Vagina (tissue), 2 donors: ENCODE data around the gene PPP2R3B. TPM values are rescaled to one million over a fixed set of nuclear protein-coding genes. Genes with fewer than 3 reads are reported as not detected.
"Not testable (repeated sequence)": the region's sequence is repeated elsewhere in the genome, so short reads cannot be mapped to it uniquely, and the experiment has no call there.

Experiments used
- DNase-seq, 2 donors: peaks; one replicate each; pipeline ENCODE4 v3.0.0-alpha.2; 2017; ENCODE audit errors: extremely low spot score in 2 of 2
- H3K27ac ChIP-seq: fragments of 200-600 bp; sonication (generic); one replicate; pipeline ENCODE4 v1.5.1; 2019
- H3K27me3 ChIP-seq: fragments of 200-600 bp; sonication (generic); one replicate; pipeline ENCODE4 v1.5.1; 2019
- H3K36me3 ChIP-seq, 2 donors: fragments of 200-600 bp; sonication (generic); one replicate each; pipeline ENCODE4 v1.5.1; 2017 to 2019
- H3K4me1 ChIP-seq: fragments of 200-600 bp; sonication (generic); one replicate; pipeline ENCODE4 v1.5.1; 2019
- H3K4me3 ChIP-seq, 2 donors: fragments of 200-600 bp; sonication (generic); 1 replicate in 1 of 2; 2 replicates in 1 of 2; pipeline ENCODE4 v1.5.1; 2016 to 2019
- H3K9me3 ChIP-seq: fragments of 200-600 bp; sonication (generic); one replicate; pipeline ENCODE4 v1.5.1; 2019
- POLR2A ChIP-seq, 2 donors: fragments of 450-650 bp; IDR thresholded peaks; one replicate each; pipeline ENCODE4 v1.6.1; 2017; ENCODE audit warnings: antibody characterized with exemption in 2 of 2, mild to moderate bottlenecking in 2 of 2, moderate library complexity in 2 of 2
- POLR2AphosphoS5 ChIP-seq, 2 donors: sonication (generic); formaldehyde crosslinking; IDR thresholded peaks; one replicate each; pipeline ENCODE4 v1.9.0; 2017; ENCODE audit warnings: antibody characterized with exemption in 2 of 2, mild to moderate bottlenecking in 2 of 2, low read depth in 1 of 2; ENCODE audit not compliant: insufficient read depth in 1 of 2
- intact Hi-C: fragments of 100-400 bp; cut with DNase I; formaldehyde crosslinking; loops from one replicate; pipeline ENCODE4 v1.15.1; 2023
- total RNA-seq: library from RNA; depleted of rRNA; stranded (reverse); fragments of >200 nt; gene quantifications from one replicate; pipeline ENCODE4 v1.2.3, GENCODE V29; 2016
- TF ChIP-seq, protein P1 (sequence below), 3 experiments: fragments of 450-650 bp in 2 of 3; fragments of 200-600 bp in 1 of 3; sonication (generic) in 1 of 3; IDR thresholded peaks; one replicate each; pipeline ENCODE4 v1.5.1; 2017 to 2019; ENCODE audit warnings: antibody characterized with exemption in 3 of 3, mild to moderate bottlenecking in 2 of 3, moderate library complexity in 2 of 3

PPP2R3B gene
- total RNA-seq, 1 donor from 2014 or later = 28.5 TPM

- no peaks in the 10 kb centered on the region for H3K36me3 ChIP-seq
- no peak for DNase-seq
- H3K27me3 ChIP-seq = no peaks in the 10 kb centered on the region
- TF ChIP-seq POLR2AphosphoS5 (IDR thresholded peaks at IDR 0.05; ENCODE audit: insufficient read depth in 1 of 2, low read depth in 1 of 2) = no peak
- no peak for TF ChIP-seq POLR2A (IDR thresholded peaks at IDR 0.05)
- TF ChIP-seq, protein P1, sequence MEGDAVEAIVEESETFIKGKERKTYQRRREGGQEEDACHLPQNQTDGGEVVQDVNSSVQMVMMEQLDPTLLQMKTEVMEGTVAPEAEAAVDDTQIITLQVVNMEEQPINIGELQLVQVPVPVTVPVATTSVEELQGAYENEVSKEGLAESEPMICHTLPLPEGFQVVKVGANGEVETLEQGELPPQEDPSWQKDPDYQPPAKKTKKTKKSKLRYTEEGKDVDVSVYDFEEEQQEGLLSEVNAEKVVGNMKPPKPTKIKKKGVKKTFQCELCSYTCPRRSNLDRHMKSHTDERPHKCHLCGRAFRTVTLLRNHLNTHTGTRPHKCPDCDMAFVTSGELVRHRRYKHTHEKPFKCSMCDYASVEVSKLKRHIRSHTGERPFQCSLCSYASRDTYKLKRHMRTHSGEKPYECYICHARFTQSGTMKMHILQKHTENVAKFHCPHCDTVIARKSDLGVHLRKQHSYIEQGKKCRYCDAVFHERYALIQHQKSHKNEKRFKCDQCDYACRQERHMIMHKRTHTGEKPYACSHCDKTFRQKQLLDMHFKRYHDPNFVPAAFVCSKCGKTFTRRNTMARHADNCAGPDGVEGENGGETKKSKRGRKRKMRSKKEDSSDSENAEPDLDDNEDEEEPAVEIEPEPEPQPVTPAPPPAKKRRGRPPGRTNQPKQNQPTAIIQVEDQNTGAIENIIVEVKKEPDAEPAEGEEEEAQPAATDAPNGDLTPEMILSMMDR (IDR thresholded peaks at IDR 0.05) = no peak
- H3K27ac ChIP-seq = no peak overlapping the region
- intact Hi-C loops = no loop called here
- no peaks in the 10 kb centered on the region for H3K9me3 ChIP-seq
- peaks cover 9% of the 10 kb centered on the region for H3K4me1 ChIP-seq
- H3K4me3 ChIP-seq = no peak overlapping the region
Measured at GRCh38 chrX:384861-385260, 1.8 kb downstream of the PPP2R3B start.

DNA sequence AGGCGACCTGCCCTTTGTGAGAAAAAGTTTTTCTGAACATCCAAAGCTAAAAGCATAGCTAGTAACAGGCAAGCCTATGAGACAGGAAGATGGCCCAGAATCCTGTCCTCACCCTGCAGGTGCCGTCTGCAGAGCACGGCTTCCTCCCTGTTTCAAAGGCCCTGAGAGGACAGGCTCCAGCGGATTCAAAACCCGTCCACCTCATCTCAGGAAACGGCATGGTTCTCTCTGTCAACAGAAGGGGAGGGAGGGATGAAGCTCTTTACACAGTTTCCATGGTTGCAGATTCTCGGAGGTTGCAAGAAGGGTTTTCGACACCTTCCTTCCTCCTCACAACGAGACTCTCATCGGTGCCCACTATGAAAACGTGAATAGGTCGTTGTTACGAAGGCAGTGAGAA lies 8.3 kb downstream of the PPP2R3B start:
- DNase-seq = no peak
- peaks cover 14% of the 10 kb centered on the region for H3K4me1 ChIP-seq
- no peak overlapping the region for H3K4me3 ChIP-seq
- no peaks in the 10 kb centered on the region for H3K36me3 ChIP-seq
- intact Hi-C loops = no loop called here
- H3K27ac ChIP-seq = no peak overlapping the region
- no peaks in the 10 kb centered on the region for H3K9me3 ChIP-seq
- H3K27me3 ChIP-seq = no peaks in the 10 kb centered on the region
- TF ChIP-seq POLR2A (IDR thresholded peaks at IDR 0.05) (no peak), POLR2AphosphoS5 (IDR thresholded peaks at IDR 0.05; ENCODE audit: insufficient read depth in 1 of 2, low read depth in 1 of 2) (no peak)
- TF ChIP-seq, protein P1 (IDR thresholded peaks at IDR 0.05) = no peak

DNA sequence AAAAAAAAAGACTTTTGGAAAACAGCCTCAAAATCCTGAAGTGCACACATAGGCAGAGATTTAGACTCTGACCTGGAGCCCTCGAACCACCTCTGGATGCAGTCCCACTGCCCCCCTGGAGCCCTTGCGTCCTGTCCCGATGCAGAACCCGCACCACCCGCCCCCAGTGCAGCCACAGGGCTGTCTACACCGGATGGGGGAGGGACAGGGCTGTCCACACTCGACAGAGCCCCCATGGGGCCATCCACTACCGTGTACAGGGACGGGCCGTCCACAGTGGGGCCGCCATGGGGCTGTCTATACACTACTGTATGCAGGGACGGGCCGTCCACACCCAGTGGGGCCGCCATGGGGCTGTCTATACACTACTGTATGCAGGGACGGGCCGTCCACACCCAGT lies 10.5 kb downstream of the PPP2R3B start:
- H3K27me3 ChIP-seq, H3K36me3 ChIP-seq, H3K4me3 ChIP-seq, DNase-seq, intact Hi-C loops, H3K9me3 ChIP-seq, H3K27ac ChIP-seq: not testable (repeated sequence)
- H3K4me1 ChIP-seq = peaks cover 22% of the 10 kb centered on the region

DNA sequence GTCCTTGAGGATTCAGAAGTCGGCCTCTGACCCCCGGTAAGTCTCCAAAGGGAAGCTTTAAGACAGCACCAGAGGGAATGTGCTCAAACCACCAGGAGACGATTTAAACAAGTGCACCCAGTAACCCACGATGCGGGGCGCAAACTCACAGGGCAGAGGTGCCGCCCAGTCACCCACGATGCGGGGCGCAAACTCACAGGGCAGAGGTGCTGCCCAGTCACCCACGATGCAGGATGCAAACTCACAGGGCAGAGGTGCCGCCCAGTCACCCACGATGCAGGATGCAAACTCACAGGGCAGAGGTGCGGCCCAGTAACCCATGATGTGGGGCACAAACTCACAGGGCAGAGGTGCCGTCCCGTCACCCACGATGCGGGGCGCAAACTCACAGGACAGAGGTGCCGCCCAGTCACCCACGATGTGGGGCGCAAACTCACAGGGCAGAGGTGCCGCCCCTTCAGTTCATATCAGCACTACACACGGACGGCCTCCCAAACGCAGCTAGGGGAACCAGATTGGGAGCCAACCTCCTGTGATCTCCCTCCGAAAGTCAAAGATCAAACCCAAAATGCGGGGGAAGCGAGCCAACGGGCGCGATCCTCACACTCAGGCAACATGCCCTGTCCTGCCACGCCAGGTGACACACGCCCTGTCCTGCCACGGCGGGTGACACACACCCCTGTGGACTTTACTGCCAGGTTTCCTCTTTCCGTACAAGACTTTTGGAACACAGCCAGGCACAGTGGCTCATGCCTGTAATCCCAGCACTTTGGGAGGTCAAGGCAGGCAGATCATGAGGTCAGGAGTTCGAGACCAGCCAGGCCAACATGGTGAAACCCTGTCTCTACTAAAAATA lies 11.3 kb downstream of the PPP2R3B start:
- no peak overlapping the region for H3K4me3 ChIP-seq
- H3K36me3 ChIP-seq = no peaks in the 10 kb centered on the region
- intact Hi-C loops = no loop called here
- H3K9me3 ChIP-seq = no peaks in the 10 kb centered on the region
- no peak for DNase-seq
- H3K27me3 ChIP-seq = no peaks in the 10 kb centered on the region
- TF ChIP-seq POLR2AphosphoS5 (IDR thresholded peaks at IDR 0.05; ENCODE audit: insufficient read depth in 1 of 2, low read depth in 1 of 2) = no peak
- no peak for TF ChIP-seq POLR2A (IDR thresholded peaks at IDR 0.05)
- TF ChIP-seq, protein P1 (IDR thresholded peaks at IDR 0.05) = no peak
- peaks cover 22% of the 10 kb centered on the region for H3K4me1 ChIP-seq
- no peak overlapping the region for H3K27ac ChIP-seq

- H3K9me3 ChIP-seq = no peaks in the 10 kb centered on the region
- intact Hi-C loops = no loop called here
- TF ChIP-seq, protein P1 (IDR thresholded peaks at IDR 0.05) = no peak
- no peak for TF ChIP-seq POLR2AphosphoS5 (IDR thresholded peaks at IDR 0.05; ENCODE audit: insufficient read depth in 1 of 2, low read depth in 1 of 2)
- no peak for TF ChIP-seq POLR2A (IDR thresholded peaks at IDR 0.05)
- H3K4me3 ChIP-seq = peak overlapping the region; percentile 45 to 51
- DNase-seq = no peak
- H3K4me1 ChIP-seq = peaks cover 22% of the 10 kb centered on the region
- H3K27me3 ChIP-seq = no peaks in the 10 kb centered on the region
- no peak overlapping the region for H3K27ac ChIP-seq
- H3K36me3 ChIP-seq = no peaks in the 10 kb centered on the region
Measured at GRCh38 chrX:374596-374995, 12.1 kb downstream of the PPP2R3B start.
